WTC11 (cell line): ENCODE measurements around the gene IZUMO2. TPM values are rescaled to one million over a fixed set of nuclear protein-coding genes. Genes with fewer than 3 reads are reported as not detected.

Experiments
- ATAC-seq: fragments of 200-7000 bp; cut with Tn5 transposase; 2 replicates; pipeline ENCODE4 v1.10.0; 2021; ENCODE audit warnings: mild to moderate bottlenecking, moderate library complexity
- CTCF ChIA-PET: fragments of 300-600 bp; sonication (Branson Sonifier 250); formaldehyde crosslinking; loops from one replicate; lab custom pipeline; 2021; ENCODE audit warnings: antibody characterized with exemption; lab: Charles Lee
- POLR2A ChIA-PET: fragments of 350-600 bp; sonication (Branson Sonifier 250); formaldehyde crosslinking; loops from one replicate; lab custom pipeline; 2021; ENCODE audit warnings: antibody characterized with exemption; lab: Charles Lee
- DNase-seq: peaks from one replicate; pipeline ENCODE4 v3.0.0; 2021; ENCODE audit warnings: low spot score
- H3K27ac Mint-ChIP-seq: 2 replicates; pipeline ENCODE4 v1.8.0; 2021; ENCODE audit warnings: mixed read lengths
- H3K27me3 Mint-ChIP-seq: 2 replicates; pipeline ENCODE4 v1.8.0; 2021; ENCODE audit warnings: low read depth, mild to moderate bottlenecking, moderate library complexity, mixed read lengths
- H3K36me3 Mint-ChIP-seq: 2 replicates; pipeline ENCODE4 v1.8.0; 2021; ENCODE audit warnings: mixed read lengths
- H3K4me1 Mint-ChIP-seq: 2 replicates; pipeline ENCODE4 v1.8.0; 2022; ENCODE audit warnings: mixed read lengths
- H3K4me3 Mint-ChIP-seq: 2 replicates; pipeline ENCODE4 v1.8.0; 2021; ENCODE audit warnings: mild to moderate bottlenecking, moderate library complexity, mixed read lengths
- H3K9me3 Mint-ChIP-seq: 2 replicates; pipeline ENCODE4 v1.8.0; 2021; ENCODE audit warnings: mixed read lengths
- ATF1 ChIP-seq: sonication (generic); formaldehyde crosslinking; IDR thresholded peaks from 2 replicates; pipeline ENCODE4 v1.8.1; 2023; ENCODE audit warnings: mild to moderate bottlenecking, moderate library complexity, missing genetic modification reagents
- CREB1 ChIP-seq: sonication (generic); formaldehyde crosslinking; IDR thresholded peaks from 2 replicates; pipeline ENCODE4 v1.8.0; 2023; ENCODE audit warnings: mild to moderate bottlenecking, missing genetic modification reagents
- ESRRA ChIP-seq: sonication (generic); formaldehyde crosslinking; IDR thresholded peaks from 2 replicates; pipeline ENCODE4 v1.8.1; 2022; ENCODE audit warnings: mild to moderate bottlenecking, missing genetic modification reagents, borderline replicate concordance
- FOXJ3 ChIP-seq: sonication (generic); formaldehyde crosslinking; IDR thresholded peaks from 2 replicates; pipeline ENCODE4 v1.9.0; 2021; ENCODE audit warnings: missing genetic modification reagents, mild to moderate bottlenecking, borderline replicate concordance
- FOXP1 ChIP-seq: sonication (generic); formaldehyde crosslinking; IDR thresholded peaks from 2 replicates; pipeline ENCODE4 v1.8.0; 2022; ENCODE audit warnings: missing genetic modification reagents, mild to moderate bottlenecking, moderate library complexity, borderline replicate concordance
- HMGA2 ChIP-seq: fragments of 250-450 bp; sonication (Bioruptor Pico); IDR thresholded peaks from 2 replicates; pipeline ENCODE4 v1.4.0; 2021; ENCODE audit warnings: mild to moderate bottlenecking, moderate library complexity
- IRF2 ChIP-seq: sonication (generic); formaldehyde crosslinking; IDR thresholded peaks from 2 replicates; pipeline ENCODE4 v1.8.0; 2022; ENCODE audit warnings: low read depth, missing genetic modification reagents, borderline replicate concordance
- NFATC4 ChIP-seq: fragments of 250-450 bp; sonication (Bioruptor Pico); IDR thresholded peaks from 2 replicates; pipeline ENCODE4 v1.9.0; 2021; ENCODE audit warnings: mild to moderate bottlenecking
- SMAD3 ChIP-seq: sonication (generic); formaldehyde crosslinking; IDR thresholded peaks from 2 replicates; pipeline ENCODE4 v1.8.0; 2022; ENCODE audit warnings: missing genetic modification reagents, mild to moderate bottlenecking, borderline replicate concordance
- SP1 ChIP-seq: sonication (generic); formaldehyde crosslinking; conservative IDR thresholded peaks from 2 replicates; pipeline ENCODE4 v1.8.1; 2022; ENCODE audit warnings: missing genetic modification reagents
- TCF7 ChIP-seq: sonication (generic); formaldehyde crosslinking; IDR thresholded peaks from 2 replicates; pipeline ENCODE4 v1.8.0; 2022; ENCODE audit warnings: mild to moderate bottlenecking, low read depth, missing genetic modification reagents, moderate library complexity
- TEAD1 ChIP-seq: sonication (generic); formaldehyde crosslinking; IDR thresholded peaks from 2 replicates; pipeline ENCODE4 v1.8.0; 2022; ENCODE audit warnings: mild to moderate bottlenecking, missing genetic modification reagents
- ZBTB21 ChIP-seq: sonication (generic); formaldehyde crosslinking; IDR thresholded peaks from 2 replicates; pipeline ENCODE4 v1.8.1; 2023; ENCODE audit warnings: mild to moderate bottlenecking, missing genetic modification reagents, borderline replicate concordance
- ZNF219 ChIP-seq: sonication (generic); formaldehyde crosslinking; IDR thresholded peaks from 2 replicates; pipeline ENCODE4 v1.8.0; 2023; ENCODE audit warnings: missing genetic modification reagents, mild to moderate bottlenecking, borderline replicate concordance
- ZNF416 ChIP-seq: fragments of 250-450 bp; sonication (Bioruptor Pico); IDR thresholded peaks from 2 replicates; pipeline ENCODE4 v1.9.0; 2021; ENCODE audit warnings: mild to moderate bottlenecking, inconsistent platforms
- ZNF423 ChIP-seq: fragments of 250-450 bp; sonication (Bioruptor Pico); IDR thresholded peaks from 2 replicates; pipeline ENCODE4 v2.1.2; 2022; ENCODE audit warnings: mild to moderate bottlenecking, moderate library complexity
- ZNF671 ChIP-seq: fragments of 250-450 bp; sonication (Bioruptor Pico); IDR thresholded peaks from 2 replicates; pipeline ENCODE4 v1.8.0; 2021; ENCODE audit warnings: mild to moderate bottlenecking
- total RNA-seq: library from RNA; stranded (reverse); gene quantifications from 3 replicates; pipeline ENCODE4 v1.2.3, GENCODE V29; 2021
- TF ChIP-seq, protein P1 (sequence below): sonication (generic); formaldehyde crosslinking; IDR thresholded peaks from 2 replicates; pipeline ENCODE4 v1.8.1; 2022; ENCODE audit warnings: mild to moderate bottlenecking, moderate library complexity, missing genetic modification reagents
- TF ChIP-seq, protein P2 (sequence below): fragments of 250-450 bp; sonication (Bioruptor Pico); IDR thresholded peaks from 2 replicates; pipeline ENCODE4 v1.9.0; 2021; ENCODE audit warnings: mild to moderate bottlenecking, borderline replicate concordance
- TF ChIP-seq, protein P3 (sequence below): sonication (generic); formaldehyde crosslinking; IDR thresholded peaks from 2 replicates; pipeline ENCODE4 v1.8.1; 2023; ENCODE audit warnings: mild to moderate bottlenecking, missing genetic modification reagents, moderate library complexity
- TF ChIP-seq, protein P4 (sequence below): fragments of 250-450 bp; sonication (Bioruptor Pico); IDR thresholded peaks from 2 replicates; pipeline ENCODE4 v1.9.0; 2021; ENCODE audit warnings: mild to moderate bottlenecking
- TF ChIP-seq, protein P5 (sequence below): sonication (generic); formaldehyde crosslinking; IDR thresholded peaks from 2 replicates; pipeline ENCODE4 v1.8.1; 2022; ENCODE audit warnings: low read depth, mild to moderate bottlenecking, moderate library complexity, missing genetic modification reagents, borderline replicate concordance

IZUMO2 gene
- total RNA-seq, 1 experiment from 2014 or later: 1.0 TPM

DNA sequence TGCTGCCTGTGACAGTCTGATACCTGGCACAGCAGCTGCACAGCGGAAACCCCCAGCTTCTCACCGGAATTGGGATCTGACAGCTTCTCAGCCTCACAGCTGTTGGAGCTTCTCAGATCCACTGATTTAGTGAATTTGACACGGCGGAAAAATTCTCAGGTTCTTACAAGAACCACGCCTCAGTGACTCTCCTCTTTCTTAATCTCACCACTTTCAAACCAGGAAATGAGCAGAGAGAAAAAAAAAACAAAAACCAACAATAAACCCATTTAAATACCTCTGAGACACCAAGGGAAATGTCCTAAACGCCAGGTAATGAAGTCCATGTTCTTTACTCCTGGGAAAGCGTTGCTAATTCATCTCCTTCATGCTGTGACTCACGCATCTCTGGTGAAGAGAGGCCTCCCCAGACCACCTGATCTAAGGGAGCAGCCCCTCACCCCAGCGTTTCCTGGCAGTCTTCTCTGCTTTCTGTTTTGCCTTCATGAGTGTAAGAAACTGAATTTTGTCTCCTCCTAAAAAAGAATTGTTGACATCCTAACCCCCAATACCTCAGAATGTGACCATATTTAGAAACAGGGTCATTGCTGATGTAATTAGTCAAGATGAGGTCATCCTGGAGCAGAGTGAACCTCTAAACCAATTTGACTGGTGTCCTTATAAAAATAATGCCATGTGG lies 15.9 kb upstream of the IZUMO2 start:
- POLR2A ChIA-PET: no interaction called here
- Mint-ChIP-seq H3K36me3 (no peaks in the 10 kb centered on the region), H3K4me3 (no peak overlapping the region), H3K4me1 (no peaks in the 10 kb centered on the region; the same call in 1 of the 2 replicates), H3K27me3 (peaks cover 13% of the 10 kb centered on the region), H3K27ac (no peak overlapping the region), H3K9me3 (peaks cover 18% of the 10 kb centered on the region)
- TF ChIP-seq NFATC4 (CRISPR knock-in tag) (no peak), ZBTB21 (CRISPR knock-in tag) (no peak)
- TF ChIP-seq, protein P1, sequence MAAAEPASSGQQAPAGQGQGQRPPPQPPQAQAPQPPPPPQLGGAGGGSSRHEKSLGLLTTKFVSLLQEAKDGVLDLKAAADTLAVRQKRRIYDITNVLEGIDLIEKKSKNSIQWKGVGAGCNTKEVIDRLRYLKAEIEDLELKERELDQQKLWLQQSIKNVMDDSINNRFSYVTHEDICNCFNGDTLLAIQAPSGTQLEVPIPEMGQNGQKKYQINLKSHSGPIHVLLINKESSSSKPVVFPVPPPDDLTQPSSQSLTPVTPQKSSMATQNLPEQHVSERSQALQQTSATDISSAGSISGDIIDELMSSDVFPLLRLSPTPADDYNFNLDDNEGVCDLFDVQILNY: no peak
- CTCF ChIA-PET: interaction anchor here (0.7 to 1.5 kb wide), 2 partner anchors 80 to 340 kb away, joined by 3 to 4 read pairs; no protein-coding TSS in a partner anchor
- no peak for DNase-seq
- ATAC-seq: no peak

DNA sequence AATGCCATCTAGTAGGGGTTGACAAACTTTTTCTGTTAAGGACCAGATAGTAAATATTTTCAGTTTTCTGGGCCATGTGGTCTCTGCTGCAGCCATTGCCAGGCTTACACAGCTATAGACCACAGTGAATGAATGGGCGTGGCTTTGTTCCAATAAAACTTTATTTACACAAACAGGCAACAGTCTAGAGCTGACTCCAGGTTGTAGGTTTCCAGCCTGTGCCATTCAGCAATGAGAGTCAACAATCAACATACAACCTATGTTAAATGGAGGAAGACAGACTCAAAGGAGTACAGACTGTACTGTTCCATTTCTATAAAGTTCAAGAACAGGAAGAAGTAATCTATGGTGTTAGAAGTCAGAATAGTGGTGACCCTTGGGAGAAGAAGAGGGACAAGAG lies 15.2 kb upstream of the IZUMO2 start:
- DNase-seq: no peak
- Mint-ChIP-seq H3K4me3 (no peak overlapping the region), H3K27ac (no peak overlapping the region), H3K27me3 (peaks cover 13% of the 10 kb centered on the region), H3K36me3 (no peaks in the 10 kb centered on the region), H3K9me3 (peaks cover 18% of the 10 kb centered on the region), H3K4me1 (no peaks in the 10 kb centered on the region; the same call in 1 of the 2 replicates)
- no peak for TF ChIP-seq FOXJ3 (CRISPR knock-in tag)
- CTCF ChIA-PET: interaction anchor here (0.7 to 1.5 kb wide), 2 partner anchors 81 to 340 kb away, joined by 3 to 4 read pairs; no protein-coding TSS in a partner anchor
- POLR2A ChIA-PET: no interaction called here
- no peak for ATAC-seq

DNA sequence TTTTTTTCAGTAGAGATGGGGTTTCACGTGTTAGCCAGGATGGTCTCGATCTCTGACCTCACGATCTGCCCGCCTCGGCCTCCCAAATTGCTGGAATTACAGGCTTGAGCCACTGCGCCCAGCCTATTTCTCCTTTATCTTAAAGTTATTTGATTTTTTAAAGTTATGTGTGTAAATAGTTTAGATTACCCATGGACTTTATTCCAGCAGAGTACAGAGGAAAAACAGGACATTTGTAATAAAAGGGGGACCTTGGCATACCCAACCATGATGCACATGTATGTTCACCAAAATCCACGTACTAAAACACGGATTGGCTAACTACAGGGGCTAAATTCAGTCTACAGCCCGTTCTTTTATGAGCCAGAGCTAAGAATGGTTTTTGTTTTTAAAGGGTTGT lies 13.7 kb upstream of the IZUMO2 start:
- POLR2A ChIA-PET: no interaction called here
- peaks cover 18% of the 10 kb centered on the region for H3K9me3 Mint-ChIP-seq
- H3K27me3 Mint-ChIP-seq: peaks cover 13% of the 10 kb centered on the region
- H3K4me3 Mint-ChIP-seq: no peak overlapping the region
- no peak for ATAC-seq
- no peaks in the 10 kb centered on the region for H3K36me3 Mint-ChIP-seq
- no peak overlapping the region for H3K27ac Mint-ChIP-seq
- TF ChIP-seq SMAD3 (no peak), ATF1 (no peak), CREB1 (CRISPR knock-in tag) (no peak), TCF7 (CRISPR knock-in tag) (no peak), ZBTB21 (CRISPR knock-in tag) (no peak), SP1 (CRISPR knock-in tag) (no peak), TEAD1 (no peak), ZNF416 (CRISPR knock-in tag) (no peak), ZNF671 (CRISPR knock-in tag) (no peak), HMGA2 (CRISPR knock-in tag) (no peak), ESRRA (CRISPR knock-in tag) (no peak), ZNF423 (CRISPR knock-in tag) (no peak), FOXP1 (CRISPR knock-in tag) (no peak), IRF2 (CRISPR knock-in tag) (no peak), NFATC4 (CRISPR knock-in tag) (no peak), ZNF219 (CRISPR knock-in tag) (no peak)
- TF ChIP-seq, protein P2, sequence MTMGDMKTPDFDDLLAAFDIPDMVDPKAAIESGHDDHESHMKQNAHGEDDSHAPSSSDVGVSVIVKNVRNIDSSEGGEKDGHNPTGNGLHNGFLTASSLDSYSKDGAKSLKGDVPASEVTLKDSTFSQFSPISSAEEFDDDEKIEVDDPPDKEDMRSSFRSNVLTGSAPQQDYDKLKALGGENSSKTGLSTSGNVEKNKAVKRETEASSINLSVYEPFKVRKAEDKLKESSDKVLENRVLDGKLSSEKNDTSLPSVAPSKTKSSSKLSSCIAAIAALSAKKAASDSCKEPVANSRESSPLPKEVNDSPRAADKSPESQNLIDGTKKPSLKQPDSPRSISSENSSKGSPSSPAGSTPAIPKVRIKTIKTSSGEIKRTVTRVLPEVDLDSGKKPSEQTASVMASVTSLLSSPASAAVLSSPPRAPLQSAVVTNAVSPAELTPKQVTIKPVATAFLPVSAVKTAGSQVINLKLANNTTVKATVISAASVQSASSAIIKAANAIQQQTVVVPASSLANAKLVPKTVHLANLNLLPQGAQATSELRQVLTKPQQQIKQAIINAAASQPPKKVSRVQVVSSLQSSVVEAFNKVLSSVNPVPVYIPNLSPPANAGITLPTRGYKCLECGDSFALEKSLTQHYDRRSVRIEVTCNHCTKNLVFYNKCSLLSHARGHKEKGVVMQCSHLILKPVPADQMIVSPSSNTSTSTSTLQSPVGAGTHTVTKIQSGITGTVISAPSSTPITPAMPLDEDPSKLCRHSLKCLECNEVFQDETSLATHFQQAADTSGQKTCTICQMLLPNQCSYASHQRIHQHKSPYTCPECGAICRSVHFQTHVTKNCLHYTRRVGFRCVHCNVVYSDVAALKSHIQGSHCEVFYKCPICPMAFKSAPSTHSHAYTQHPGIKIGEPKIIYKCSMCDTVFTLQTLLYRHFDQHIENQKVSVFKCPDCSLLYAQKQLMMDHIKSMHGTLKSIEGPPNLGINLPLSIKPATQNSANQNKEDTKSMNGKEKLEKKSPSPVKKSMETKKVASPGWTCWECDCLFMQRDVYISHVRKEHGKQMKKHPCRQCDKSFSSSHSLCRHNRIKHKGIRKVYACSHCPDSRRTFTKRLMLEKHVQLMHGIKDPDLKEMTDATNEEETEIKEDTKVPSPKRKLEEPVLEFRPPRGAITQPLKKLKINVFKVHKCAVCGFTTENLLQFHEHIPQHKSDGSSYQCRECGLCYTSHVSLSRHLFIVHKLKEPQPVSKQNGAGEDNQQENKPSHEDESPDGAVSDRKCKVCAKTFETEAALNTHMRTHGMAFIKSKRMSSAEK (CRISPR knock-in tag): no peak
- TF ChIP-seq, protein P3, sequence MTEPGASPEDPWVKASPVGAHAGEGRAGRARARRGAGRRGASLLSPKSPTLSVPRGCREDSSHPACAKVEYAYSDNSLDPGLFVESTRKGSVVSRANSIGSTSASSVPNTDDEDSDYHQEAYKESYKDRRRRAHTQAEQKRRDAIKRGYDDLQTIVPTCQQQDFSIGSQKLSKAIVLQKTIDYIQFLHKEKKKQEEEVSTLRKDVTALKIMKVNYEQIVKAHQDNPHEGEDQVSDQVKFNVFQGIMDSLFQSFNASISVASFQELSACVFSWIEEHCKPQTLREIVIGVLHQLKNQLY (CRISPR knock-in tag): no peak
- TF ChIP-seq, protein P4, sequence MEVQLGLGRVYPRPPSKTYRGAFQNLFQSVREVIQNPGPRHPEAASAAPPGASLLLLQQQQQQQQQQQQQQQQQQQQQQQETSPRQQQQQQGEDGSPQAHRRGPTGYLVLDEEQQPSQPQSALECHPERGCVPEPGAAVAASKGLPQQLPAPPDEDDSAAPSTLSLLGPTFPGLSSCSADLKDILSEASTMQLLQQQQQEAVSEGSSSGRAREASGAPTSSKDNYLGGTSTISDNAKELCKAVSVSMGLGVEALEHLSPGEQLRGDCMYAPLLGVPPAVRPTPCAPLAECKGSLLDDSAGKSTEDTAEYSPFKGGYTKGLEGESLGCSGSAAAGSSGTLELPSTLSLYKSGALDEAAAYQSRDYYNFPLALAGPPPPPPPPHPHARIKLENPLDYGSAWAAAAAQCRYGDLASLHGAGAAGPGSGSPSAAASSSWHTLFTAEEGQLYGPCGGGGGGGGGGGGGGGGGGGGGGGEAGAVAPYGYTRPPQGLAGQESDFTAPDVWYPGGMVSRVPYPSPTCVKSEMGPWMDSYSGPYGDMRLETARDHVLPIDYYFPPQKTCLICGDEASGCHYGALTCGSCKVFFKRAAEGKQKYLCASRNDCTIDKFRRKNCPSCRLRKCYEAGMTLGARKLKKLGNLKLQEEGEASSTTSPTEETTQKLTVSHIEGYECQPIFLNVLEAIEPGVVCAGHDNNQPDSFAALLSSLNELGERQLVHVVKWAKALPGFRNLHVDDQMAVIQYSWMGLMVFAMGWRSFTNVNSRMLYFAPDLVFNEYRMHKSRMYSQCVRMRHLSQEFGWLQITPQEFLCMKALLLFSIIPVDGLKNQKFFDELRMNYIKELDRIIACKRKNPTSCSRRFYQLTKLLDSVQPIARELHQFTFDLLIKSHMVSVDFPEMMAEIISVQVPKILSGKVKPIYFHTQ (CRISPR knock-in tag): no peak
- TF ChIP-seq, protein P5, sequence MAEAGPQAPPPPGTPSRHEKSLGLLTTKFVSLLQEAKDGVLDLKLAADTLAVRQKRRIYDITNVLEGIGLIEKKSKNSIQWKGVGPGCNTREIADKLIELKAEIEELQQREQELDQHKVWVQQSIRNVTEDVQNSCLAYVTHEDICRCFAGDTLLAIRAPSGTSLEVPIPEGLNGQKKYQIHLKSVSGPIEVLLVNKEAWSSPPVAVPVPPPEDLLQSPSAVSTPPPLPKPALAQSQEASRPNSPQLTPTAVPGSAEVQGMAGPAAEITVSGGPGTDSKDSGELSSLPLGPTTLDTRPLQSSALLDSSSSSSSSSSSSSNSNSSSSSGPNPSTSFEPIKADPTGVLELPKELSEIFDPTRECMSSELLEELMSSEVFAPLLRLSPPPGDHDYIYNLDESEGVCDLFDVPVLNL (CRISPR knock-in tag): no peak
- TF ChIP-seq, all 79 proteins: peak for 0
- DNase-seq: no peak
- CTCF ChIA-PET: interaction anchor here (0.7 kb wide), 1 partner anchor 28 kb away, joined by 5 read pairs; no protein-coding TSS in a partner anchor
- H3K4me1 Mint-ChIP-seq: no peaks in the 10 kb centered on the region; the same call in 1 of the 2 replicates
